Glomerular endothelial cell (primary cell): Measurements from ENCODE around the gene ATG5. TPM values are rescaled to one million over a fixed set of nuclear protein-coding genes. Genes with fewer than 3 reads are reported as not detected.
"Not testable (repeated sequence)": the region's sequence is repeated elsewhere in the genome, so short reads cannot be mapped to it uniquely, and the experiment has no call there.

Experiments used
- DNase-seq: peaks from one replicate; pipeline ENCODE4 v3.0.0-alpha.2; 2011; ENCODE audit warnings: low read depth, low spot score; ENCODE audit errors: extremely low read depth
- total RNA-seq: library from RNA; depleted of rRNA; stranded (reverse); fragments of >200 nt; gene quantifications from 2 replicates; pipeline ENCODE4 v1.2.3, GENCODE V29; 2015

ATG5 gene
- total RNA-seq, 1 donor from 2014 or later, result 35.4 TPM

DNA sequence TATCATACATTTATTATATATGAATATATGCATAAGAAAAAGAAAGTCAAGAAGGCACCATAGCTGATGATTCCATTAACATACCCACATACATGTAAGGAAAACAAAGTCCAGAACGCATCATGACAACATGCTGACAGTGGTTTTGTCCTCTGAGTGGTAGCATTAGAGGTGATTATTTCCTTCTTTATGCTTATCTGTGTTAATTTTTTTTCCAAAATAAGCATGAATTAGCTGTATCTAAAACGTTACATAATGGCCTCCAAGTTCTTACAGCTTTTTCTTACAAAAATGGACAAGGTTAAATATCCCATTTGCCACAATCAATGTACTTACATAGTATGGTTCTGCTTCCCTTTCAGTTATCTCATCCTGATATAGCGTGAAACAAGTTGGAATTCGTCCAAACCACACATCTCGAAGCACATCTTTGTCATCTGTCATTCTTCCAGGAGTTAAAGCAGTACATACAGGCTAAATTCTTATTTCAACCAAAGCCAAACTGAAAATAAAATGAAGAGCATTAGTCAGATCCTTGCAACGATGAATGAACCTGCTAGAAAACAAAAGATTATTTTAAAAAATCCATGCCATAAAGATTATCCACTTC, 9.7 kb downstream of the ATG5 start:
- DNase-seq, result no peak

GRCh38 chr6:106309766-106310373, 15.7 kb downstream of the ATG5 start:
- no peak for DNase-seq

GRCh38 chr6:106308985-106309384, 16.6 kb downstream of the ATG5 start:
- DNase-seq, result no peak

DNA sequence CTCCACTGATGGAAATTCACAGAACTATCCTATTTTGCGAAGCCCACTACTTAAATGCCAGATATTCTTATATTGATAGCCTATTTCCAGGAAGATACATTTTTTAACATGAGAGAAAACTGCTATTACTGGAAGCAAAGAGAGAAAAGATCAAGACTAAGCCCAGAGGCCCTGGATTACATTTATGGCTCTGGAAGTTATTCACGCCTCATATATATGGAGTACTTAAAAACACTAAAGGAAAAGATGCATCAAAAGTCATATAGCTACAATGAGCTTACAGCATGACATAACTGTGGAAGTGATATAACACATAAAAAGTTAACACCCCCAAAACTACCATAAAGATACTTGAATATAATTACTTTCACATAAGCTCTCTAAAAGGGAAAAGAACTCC, 19.8 kb downstream of the ATG5 start:
- DNase-seq, result no peak

DNA sequence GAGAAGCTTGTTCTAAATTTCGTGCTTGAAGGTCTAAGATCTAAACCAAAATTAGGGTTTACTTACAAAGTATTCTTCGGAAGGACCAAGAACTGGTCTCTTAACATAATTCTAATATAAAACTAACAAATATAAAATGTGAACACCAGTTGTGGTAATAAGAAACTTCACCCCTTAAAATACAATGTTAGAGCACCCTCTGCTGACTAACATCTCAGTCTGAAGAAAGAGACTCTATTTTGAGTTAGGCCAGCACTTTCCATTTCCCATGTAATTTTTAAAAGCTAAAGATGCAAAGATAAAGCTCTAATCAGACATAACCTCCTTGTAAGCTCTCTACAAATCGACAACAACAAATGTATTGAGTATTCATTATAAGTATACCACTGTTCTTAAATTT, 24.6 kb downstream of the ATG5 start:
- DNase-seq, result peak; percentile 23

DNA sequence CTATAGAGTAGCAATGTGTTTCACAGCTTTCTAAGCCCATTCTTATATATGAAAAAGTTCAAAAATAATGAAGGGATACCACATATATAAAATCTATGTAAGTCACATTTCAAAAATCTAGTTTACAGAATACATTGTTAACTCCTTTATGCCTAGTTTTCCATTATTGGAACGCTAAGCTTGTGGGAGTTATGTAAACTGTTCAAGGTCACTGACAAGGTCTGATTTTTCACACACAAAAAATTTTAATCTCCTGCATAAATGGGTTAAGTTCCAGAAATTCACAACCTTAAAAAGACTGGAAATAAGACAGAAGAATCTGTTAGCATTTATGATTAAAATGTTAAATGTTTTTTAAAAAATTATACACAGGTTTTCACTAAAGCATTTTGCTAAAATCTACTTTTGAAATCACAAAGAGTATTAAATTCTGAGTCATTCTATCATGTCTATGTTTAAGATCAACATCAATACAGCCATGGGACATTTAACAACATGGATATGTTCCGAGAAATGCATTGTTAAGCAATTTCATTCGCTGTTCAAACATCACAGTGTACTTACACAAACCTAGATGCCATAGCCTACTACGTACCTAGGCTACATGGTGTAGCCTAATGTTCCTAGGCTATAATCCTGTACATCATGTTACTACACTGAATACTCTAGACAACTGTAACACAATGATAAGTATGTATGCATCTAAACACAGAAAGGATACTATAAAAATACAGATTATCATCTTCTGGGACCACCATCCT, 25.4 kb downstream of the ATG5 start:
- DNase-seq, result no peak

DNA sequence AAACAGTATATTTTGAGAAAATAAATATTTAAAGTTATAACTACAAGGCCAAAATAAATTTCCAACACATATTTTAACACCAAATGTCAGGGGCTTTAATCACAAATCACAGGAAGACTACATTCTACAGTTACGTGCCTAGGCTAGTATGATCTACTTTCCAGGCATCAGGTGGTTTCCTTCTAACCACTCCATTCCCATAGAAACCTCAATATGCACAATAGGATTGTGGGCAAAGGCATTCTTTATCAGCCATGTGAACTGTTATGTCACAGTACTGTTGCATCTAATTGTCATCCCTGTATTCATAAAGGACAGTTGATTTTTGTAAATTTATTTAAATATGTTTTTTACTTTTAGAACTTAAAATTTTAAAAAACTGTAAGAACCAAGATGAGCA, 32.4 kb downstream of the ATG5 start:
- no peak for DNase-seq

GRCh38 chr6:106290954-106291353, 34.6 kb downstream of the ATG5 start:
- DNase-seq, result no peak

- DNase-seq, result no peak
These were observed 35.5 kb downstream of the ATG5 start for GRCh38 chr6:106290032-106290431.

GRCh38 chr6:106287215-106287614, 38.3 kb downstream of the ATG5 start:
- DNase-seq, result no peak

GRCh38 chr6:106286746-106287145, 38.8 kb downstream of the ATG5 start:
- DNase-seq, result no peak

DNA sequence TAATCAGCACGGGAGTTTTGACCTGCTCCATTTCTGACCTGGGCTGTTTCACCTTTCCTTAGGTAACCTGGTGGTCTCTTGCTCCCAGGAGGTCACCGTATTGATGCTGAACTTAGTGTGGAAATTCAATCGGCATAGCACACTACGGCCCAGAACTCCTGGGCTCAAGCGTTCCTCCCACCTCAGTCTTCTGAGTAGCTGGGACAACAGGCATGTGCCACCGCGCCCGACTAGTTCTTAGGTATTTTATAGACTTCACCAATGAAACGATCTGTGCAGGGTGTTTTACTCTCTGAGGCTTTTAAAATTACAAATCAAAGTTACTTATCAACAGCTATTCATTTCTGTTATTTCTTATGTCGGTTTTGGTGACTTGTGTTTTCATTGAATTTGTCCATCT, 42.1 kb downstream of the ATG5 start:
- no peak for DNase-seq

DNA sequence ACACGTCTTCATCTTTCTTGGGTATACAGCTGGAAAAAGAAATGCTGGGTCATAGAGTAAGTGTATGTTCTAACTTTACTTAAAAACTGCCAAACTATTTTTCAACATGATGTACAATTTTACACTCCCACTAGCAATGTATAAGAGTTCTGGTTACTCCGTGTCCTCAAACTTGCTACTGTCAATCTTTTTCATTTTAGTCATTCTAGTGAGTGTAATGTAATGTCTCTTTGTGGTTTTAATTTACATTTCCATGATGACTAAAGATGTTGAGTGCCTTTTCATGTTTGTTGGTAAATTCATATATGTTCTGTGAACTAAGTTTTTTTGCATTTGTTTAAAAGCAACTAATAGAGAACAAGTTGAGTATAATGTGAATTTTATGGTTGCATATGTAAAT, 43.9 kb downstream of the ATG5 start:
- no peak for DNase-seq

GRCh38 chr6:106281088-106281487, 44.5 kb downstream of the ATG5 start:
- DNase-seq, result no peak

GRCh38 chr6:106279179-106279578, 46.4 kb downstream of the ATG5 start:
- no peak for DNase-seq

DNA sequence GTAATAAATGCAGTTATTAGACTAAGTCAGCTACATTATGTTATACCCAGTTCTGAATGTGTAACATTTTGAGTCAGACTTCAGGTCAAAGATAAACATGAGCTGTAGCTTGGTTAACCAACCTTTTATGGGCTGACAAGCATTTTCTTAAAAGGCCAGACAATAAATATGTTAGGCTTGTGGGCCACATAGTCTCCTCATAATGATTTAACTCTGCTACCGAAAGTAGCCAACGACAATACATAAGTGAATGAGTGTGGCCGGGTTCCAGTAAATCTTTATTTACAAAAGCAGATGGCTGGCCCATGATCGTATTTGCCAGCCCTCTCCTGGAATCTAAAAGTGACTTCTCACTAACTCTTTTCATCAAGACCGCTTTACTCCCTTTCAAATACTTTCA, 49.9 kb downstream of the ATG5 start:
- DNase-seq, result no peak

- no peak for DNase-seq
These were observed 52.5 kb downstream of the ATG5 start for GRCh38 chr6:106273087-106273486.

- no peak for DNase-seq
These were observed 53.3 kb downstream of the ATG5 start for GRCh38 chr6:106272287-106272686.

DNA sequence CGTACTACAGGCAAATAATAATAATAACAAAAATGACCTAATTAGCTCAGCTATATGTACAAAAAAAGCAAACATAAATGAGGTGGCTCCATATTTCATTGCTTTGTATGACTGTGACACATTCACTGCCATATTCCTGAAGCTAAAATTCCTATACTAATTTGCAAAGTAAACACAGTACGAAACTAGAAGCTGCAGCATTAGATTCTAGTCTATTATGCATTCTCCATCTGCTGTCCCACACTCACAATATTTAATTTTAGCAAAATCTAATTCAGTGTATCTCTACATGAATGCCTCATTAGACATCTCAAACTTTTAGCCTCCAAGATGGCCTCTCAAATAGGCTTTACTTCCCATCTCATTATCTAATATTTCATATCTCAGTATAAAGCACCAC, 55.1 kb downstream of the ATG5 start:
- DNase-seq, result no peak

DNA sequence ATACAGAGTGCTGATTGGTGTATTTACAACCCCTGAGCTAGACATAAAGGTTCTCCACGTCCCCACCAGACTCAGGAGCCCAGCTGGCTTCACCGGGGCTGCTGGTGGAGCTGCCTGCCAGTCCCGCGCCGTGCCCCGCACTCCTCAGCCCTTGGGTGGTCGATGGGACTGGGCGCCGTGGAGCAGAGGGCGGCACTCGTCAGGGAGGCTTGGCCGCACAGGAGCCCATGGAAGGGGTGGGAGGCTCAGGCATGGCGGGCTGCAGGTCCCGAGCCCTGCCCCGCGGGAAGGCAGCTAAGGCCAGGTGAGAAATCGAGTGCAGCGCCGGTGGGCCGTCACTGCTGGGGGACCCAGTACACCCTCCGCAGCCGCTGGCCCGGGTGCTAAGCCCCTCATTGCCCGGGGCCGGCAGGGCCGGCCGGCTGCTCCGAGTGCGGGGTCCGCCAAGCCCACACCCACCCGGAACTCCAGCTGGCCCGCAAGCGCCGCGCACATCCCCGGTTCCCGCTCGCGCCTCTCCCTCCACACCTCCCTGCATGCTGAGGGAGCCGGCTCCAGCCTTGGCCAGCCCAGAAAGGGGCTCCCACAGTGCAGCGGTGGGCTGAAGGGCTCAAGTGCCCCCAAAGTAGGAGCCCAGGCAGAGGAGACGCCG, 56.2 kb downstream of the ATG5 start:
- DNase-seq, result not testable (repeated sequence)

DNA sequence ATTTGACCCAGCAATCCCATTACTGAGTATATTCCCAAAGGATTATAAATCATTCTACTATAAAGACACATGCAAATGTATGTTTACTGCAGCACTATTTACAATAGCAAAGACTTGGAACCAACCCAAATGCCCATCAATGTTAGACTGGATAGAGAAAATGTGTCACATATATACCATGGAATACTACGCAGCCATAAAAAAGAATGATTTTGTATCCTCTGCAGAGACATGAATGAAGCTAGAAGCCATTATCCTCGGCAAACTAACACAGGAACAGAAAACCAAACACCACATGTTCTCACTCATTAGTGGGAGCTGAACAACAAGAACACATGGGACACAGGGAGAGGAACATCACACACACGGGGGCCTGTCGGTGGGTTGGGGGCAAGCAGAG, 57.1 kb downstream of the ATG5 start:
- DNase-seq, result not testable (repeated sequence)

DNA sequence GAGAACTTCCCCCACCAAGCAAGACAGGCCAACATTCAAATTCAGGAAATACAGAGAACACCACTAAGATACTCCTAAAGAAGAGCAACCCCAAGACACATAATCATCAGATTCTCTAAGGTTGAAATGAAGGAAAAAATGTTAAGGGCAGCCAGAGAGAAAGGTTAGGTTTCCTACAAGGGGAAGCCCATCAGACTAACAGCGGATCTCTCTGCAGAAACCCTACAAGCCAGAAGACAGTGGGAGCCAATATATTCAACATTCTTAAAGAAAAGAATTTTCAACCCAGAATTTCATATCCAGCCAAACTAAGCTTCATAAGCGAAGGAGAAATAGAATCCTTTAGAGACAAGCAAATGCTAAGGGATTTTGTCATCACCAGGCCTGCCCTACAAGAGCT, 61.1 kb downstream of the ATG5 start:
- not testable (repeated sequence) for DNase-seq
